Measurements from ENCODE around the gene ROPN1.
"Not testable (repeated sequence)": the region's sequence is repeated elsewhere in the genome, so short reads cannot be mapped to it uniquely, and the experiment has no call there.

ROPN1 gene

DNA sequence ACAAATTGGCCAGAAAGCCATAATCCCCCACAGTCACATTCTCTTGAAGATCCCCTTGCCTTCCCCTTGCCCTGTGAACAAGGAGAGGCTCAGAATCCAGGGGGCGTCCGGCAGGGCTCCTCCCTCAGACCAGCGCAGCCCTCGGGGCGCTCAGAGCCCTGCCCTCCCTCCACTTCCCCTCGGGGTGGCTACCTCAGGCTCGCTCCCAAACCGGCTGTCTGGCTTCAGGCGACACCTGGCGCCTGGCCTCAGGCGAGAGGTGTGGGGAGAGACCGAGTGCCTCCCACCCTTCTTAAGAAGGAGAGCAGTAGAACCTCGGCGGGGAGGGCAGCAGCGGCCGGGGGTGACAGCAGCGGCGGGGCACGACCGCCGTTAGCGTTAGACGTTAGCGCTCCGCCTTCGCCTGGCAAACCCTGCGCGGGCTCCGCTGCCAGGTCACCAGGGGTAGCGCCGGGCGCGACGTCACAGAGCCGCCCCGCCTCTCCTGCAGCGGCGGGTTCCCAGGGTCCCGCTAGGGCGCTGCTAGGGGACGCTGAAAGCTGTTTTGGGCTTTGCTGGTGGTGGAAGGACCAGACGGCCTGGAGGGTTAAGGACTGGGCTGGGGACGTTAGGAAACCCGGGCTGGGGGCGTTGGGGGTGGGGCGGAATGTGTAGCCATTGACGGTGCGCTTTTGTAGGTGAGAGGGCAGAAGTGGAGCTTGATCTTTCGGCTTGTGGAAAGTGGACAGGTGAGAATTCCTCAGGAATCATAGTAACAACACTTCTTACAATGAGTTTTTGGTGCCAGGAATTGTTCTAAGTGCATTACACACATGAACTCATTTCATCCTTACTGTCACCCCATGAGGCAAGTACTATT is at the start of gene ROPN1:
ROPN1 (minus strand) TSS at position 395 of the 859 bp plus-strand sequence. CDS start 11,643 bp downstream, outside the sequence.
- in situ Hi-C loops (cut with MboI; ENCODE audit: low sequenced_read_pairs), result not testable (repeated sequence)

DNA sequence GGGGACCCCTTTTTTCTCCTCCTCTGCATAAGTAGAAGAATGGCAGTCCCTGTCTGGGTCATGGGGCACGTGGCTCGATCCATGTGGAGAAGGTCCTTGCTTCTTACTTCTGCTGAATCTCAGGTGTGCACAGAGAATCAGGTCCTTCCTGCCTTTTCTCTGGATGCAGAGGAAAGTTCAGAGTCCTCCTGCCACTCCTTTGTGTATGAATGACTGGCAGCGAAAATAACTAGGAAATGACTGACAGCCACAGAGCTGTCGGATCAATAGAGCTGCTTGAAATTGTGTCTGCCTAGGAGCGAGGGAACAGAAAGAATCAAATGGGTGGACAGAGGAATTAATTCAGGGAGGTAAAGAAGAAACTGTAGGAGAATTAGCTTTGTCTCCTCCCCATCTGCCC is 49.6 kb upstream of the ROPN1 start:
- in situ Hi-C loops (cut with MboI; ENCODE audit: low sequenced_read_pairs), result no loop called here

DNA sequence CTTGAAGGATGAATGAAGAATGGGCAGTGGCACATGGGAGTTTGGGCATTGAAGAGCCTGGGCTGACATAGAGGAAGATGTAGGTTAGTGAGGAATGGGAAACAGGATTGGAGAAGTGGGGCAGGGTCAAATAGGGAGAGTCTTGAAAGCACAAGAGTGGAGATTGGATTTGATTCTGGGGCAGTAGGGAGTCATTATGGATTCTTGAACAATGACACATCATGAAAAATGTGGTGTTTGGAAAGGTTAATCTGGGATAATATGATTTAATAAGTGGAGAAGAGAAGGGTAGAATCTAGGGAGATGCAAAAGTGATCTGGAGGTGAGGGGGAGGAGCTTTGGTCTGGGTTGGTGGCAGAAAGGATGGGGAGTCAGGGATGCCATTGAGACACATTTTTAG is 45.4 kb upstream of the ROPN1 start:
- in situ Hi-C loops (cut with MboI; ENCODE audit: low sequenced_read_pairs), result no loop called here

DNA sequence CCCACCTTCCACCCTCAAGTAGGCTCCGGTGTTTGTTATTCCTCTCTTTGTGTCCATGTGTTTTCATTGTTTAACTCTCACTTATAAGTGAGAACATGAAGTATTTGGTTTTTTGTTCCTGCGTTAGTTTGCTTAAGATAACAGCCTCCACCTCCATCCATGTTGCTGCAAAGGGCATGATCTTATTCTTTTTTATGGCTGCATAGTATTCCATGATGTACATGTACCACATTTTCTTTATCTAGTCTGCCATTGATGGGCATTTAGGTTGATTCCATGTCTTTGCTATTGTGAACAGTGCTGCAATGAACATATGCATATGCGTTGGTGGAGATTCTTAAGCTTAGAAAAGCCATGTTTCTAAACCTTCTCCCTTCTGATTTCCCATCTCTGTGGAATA is 44.3 kb upstream of the ROPN1 start:
- in situ Hi-C loops (cut with MboI; ENCODE audit: low sequenced_read_pairs), result not testable (repeated sequence)

DNA sequence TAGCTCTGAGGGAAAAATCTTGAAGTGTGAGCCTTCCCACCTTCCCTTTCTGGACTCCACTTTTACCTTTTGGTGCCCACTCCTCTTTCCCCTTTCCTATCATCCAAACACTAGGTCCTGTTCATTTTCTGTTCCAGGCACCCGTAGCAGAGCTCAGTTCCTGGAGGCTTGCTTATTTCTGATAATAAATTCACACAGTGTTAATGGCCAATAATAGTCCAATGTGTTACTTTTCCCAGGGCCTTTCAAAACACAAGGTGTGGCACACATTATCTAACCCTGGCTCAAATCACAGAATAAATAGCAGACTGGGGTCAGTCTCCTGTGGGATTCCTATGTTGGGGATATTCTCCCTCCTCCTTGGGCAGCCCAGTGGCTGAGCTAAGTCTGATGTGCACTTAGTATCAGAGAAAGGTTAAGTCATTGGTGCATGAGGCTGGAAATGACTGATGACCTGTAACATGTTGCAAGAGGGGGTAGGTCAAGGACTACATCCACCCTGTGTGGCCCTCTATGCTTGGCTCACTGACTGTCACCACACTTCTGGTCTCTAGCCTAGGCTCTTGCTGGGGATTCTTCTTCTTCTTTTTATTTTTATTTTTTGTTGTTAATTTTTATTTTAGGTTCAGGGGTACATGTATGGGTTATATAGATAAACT is 43.7 kb upstream of the ROPN1 start:
- in situ Hi-C loops (cut with MboI; ENCODE audit: low sequenced_read_pairs), result no loop called here

DNA sequence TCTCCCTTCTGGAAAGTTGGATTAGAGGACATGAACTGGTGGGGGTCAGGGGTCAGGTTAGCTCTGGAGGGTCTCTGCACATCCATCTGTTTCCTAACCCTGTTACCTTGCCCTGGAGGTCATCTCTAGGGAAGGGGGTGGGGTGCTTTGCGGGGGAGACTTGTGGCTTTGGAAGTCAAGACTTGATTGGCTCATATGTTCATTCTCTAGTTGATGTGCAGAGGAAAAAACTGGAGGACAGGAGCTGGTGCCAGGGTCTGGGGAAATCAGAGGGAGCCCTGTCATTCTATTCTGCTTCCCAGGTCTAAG is 42.9 kb upstream of the ROPN1 start:
- in situ Hi-C loops (cut with MboI; ENCODE audit: low sequenced_read_pairs), result no loop called here

DNA sequence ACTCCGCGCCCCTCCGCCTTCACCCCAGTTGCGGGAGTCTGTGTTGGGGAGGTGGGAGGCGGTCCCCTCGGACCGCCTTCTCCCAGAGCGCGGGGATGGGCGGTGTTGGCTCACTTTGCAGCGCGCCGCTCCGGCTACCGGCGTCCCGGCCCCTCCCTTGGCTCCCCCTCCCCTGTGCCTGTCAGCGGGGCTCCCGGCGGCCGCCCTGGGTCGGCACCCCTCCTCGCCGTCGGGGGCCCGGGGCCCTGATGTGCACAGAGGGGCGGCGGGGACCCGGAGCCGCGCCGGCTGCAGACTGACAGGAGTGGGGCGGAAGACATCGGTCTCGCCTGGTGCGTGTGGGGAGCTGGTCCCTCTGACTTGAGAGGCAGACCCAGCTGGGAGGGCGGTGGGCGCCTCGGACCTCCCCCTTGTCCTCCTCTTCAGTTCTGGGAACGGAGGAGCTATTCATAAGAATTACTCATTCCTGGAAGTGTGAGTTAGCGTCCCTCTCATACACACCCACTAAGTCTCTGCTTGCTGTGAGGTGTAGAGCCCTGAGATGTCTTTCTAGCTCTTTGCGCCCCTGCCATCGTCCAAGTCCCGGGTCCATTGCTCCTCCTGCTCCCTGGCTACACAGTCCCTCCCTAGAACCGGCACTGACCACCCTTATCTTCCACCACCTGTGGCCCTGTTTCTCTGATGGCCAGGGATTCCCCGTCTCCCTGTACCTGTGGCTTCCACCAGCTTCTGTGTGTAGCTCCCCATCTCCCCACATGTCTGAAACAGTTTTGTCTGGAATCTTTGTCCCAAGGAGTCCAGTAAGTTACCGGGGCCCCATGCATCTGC is 42.3 kb upstream of the ROPN1 start:
- in situ Hi-C loops (cut with MboI; ENCODE audit: low sequenced_read_pairs), result no loop called here

DNA sequence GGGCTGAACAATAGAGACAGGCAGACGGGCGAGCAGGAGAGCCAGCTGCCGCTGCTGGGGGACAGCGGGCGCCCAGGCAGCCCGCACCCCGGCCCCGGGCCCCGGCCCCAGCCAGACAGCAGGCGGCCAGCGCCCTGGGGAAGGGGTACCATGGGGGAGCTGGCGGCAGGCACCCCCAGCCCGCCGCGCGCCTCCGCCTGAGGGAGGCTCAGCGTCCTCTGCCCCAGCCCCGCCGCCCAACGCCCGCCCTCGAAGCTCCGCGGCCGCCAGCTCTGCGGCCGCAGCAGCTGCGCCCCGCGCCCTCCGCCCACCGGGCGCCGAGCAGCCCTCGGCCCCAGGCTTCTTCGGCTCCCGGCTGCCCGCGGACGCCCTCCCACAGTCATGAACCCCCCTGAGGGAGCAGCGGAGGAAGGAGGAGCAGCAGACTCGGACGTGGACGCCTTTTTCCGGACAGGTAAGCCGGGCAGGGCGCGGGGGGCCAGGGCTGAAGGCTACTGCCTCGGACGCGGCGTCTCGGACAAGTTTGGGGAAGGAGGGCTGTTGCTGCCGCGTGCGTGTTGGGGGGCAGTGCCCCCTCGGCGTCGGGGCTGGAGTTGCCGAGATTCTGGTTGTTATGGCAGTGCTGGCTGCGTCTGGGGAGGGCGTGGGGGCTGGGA is 41.6 kb upstream of the ROPN1 start, which contains the start of gene KALRN:
KALRN (plus strand) TSS at position 10 of the 656 bp plus-strand sequence.
- in situ Hi-C loops (cut with MboI; ENCODE audit: low sequenced_read_pairs), result no loop called here

DNA sequence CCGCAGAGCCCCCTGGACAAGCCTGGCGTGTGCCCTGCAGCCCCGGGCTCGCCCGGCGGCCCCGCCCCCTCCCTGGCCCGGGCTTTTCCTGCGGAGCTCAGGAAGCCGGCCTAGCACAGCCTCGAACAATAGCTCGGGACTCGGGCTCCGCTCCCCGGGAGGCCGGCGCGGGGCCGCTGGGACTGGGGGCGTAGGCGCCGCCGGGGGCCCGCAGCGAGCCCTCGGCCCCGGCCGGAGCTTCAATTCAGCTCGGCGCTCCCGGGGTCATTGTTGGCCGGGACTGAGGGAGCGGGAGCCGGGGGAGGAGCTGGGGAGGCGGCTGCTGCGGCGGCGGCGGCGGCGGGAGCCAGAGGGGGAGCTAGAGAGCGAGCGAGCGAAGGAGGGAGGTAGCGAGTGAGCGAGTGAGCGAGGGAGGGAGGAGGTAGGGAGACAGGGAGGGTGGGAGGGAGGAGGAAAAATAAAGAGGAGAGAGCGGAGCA is 41.0 kb upstream of the ROPN1 start:
- in situ Hi-C loops (cut with MboI; ENCODE audit: low sequenced_read_pairs), result no loop called here

DNA sequence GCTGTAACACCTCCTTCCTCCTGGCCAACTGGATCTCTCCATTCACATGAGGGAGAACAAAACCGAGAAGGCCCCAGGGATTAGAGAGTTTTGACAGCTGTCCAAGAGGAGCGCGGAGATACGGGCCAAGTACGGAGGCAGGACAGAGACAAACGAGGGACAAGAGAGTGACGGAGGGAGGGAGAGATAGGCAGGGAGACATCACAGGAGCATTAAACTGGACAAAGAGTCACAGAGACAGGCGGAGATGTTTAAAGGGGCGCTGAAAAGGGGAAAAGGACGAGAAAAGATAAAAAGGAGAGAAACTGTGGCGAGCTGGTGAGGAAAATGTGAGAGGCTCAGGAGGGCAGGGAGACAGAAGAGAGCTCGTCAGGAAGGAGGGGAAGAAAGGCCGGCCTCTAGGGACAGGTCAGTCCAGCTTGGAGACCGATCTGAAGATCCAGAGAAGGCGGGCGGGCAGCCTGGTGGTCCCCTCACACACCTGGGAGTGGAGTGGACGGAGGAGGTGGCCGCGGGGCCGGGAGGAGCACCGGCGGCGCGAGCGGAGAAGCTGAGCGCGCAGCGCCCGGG is 40.5 kb upstream of the ROPN1 start:
- in situ Hi-C loops (cut with MboI; ENCODE audit: low sequenced_read_pairs), result no loop called here

DNA sequence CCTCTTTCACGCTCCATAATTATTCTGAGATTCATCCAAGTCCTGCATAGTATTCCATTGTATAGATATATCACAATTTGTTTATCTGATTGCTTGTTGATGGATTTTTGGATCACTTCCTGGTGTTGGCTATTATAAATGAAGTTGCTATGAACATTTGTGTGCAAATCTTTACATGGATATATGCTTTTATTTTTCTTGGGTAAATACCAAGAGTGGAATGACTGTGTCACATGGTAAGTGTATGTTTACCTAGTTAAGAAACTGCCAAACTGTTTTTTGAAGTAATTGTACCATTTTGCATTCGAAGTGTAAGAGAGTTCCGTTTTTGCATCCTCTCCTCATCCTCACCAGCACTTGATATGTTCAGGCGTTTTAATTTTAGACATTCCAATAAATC is 34.6 kb upstream of the ROPN1 start:
- in situ Hi-C loops (cut with MboI; ENCODE audit: low sequenced_read_pairs), result no loop called here

DNA sequence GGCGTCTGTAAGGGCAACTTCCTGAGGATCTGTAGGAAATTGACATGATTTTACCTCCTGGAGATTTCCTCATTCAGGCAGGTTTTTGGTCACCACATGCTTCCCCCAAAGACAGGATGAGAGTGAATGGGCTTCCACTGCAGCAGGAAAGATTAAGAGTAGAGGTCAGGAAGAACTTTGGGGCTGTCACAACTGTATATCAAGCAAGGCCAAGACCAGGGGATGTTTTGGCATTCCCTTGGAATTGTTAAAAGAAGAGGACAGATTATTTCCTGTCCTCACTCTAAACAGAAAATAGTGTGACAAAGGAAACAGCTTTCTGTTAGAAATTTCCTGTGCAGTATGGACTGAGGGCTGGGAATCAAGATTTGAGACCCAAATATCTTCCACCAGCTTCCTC is 31.6 kb upstream of the ROPN1 start:
- in situ Hi-C loops (cut with MboI; ENCODE audit: low sequenced_read_pairs), result not testable (repeated sequence)

DNA sequence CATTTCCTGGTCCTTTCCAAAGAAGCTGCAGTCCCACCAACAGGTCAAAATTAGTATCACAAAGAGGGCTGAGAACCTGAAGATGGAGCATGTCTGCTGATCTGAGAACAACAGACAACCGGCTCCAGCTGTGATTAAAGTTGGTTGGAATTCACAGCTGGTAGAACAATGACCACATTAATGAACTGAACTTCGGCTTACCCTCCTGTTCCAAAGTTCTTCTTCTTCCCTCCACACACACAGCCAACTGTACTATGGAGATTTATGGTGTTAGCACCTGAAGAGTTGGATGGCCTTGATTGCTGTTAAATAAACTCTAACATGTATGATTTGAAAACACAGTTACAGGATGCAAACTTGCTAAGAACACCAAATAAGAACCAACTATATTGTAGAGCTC is 27.4 kb upstream of the ROPN1 start:
- in situ Hi-C loops (cut with MboI; ENCODE audit: low sequenced_read_pairs), result no loop called here

DNA sequence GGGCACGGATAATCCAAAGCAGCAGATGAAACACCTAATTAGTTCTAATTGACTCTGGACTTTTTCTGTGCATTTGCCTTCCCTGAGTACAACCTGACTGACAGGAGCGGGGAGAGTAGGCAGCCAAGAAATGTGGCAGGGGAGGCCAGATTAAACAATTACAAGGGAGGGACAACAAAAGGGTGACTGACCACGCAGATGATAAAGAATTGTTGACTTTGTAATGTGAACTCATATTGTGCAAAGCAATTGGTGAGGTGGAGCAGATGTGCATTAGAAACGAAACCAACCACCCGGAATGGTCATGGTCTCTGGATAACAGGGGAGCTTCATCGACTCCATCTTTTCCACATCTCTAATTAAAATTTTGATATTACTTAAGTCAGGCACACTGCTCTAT is 25.6 kb upstream of the ROPN1 start:
- in situ Hi-C loops (cut with MboI; ENCODE audit: low sequenced_read_pairs), result not testable (repeated sequence)

DNA sequence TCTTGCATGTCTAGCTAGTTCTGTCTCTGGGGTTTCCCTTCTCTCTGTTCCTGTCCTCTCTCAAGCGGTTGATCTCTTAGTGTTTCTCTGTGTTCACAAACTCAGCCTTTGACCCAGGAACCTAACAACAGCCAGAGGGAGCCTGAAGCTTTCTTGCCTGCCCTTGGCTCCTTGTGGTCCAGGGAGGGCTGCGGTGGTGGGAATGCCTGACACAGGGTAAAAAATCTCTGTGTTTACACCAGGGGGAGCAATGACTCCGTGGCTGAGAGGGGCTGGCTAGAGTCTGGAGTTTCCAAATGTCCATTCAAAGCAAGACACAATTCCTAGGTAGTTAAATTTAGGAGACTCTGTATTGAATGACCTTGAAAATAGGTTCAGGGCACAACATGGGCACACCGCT is 24.6 kb upstream of the ROPN1 start:
- in situ Hi-C loops (cut with MboI; ENCODE audit: low sequenced_read_pairs), result not testable (repeated sequence)

DNA sequence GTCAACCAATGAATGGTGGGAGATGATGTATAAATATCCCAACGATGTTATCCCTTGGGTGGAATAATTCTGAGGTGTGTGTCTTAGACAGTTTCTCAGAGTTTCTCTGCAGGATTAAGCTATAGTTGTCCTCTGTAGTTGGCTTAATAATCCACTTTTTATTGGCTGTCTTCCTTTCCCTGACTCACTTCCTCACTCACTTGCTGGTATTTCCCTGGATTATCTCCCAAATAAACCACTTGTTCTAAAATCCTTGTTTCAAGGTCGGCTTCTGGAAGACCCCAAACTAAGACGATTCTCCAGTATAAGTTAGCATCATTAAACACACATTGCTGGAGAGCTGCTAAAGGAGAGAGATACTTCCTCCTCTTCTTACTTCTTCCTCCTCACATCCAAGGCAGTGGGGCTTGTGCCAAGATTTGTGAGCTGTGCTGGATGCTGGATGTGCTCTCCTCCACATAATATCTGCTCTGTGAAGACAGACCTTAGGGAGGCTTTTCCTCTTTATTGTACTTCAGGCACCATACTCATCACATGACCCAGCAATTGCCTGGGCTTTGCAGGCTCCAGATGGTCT is 22.5 kb upstream of the ROPN1 start:
- in situ Hi-C loops (cut with MboI; ENCODE audit: low sequenced_read_pairs), result no loop called here

DNA sequence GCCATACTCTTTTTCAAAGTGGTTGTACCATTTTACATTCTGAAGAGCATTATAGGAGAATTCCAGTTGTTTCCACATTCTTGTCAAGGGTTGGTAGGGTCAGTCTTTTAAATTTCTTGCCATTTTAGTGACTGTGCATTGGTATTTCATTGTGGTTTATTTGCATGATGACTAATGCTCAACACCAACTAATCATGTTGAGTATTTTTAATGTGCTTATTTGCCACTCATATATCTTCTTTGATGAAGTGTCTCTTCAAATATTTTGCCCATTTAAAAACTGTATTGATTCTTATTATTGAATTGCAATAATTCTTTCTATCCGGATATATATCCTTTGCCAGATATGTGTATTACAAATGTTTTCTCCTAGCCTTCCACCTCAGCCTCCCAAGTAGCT is 16.4 kb upstream of the ROPN1 start:
- in situ Hi-C loops (cut with MboI; ENCODE audit: low sequenced_read_pairs), result not testable (repeated sequence)

DNA sequence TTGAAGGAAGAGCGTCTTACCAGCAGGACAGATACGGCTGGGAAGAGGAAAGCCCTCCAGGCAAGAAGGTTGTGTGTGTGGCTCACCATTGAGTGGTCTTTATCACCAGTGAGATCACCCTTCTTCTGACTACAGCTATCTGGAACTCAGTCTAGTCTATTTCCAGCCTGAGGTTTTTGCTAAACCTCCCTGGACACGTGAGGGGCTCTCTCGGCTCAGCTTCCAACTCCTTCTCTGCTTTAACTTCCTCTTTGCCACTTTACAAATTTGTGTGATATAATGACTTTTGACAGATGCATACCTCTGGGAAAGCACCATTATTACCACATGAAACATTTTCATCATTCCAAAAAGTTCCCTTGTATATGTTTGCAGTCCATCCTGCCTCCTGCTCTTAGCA is 15.3 kb upstream of the ROPN1 start:
- in situ Hi-C loops (cut with MboI; ENCODE audit: low sequenced_read_pairs), result no loop called here

DNA sequence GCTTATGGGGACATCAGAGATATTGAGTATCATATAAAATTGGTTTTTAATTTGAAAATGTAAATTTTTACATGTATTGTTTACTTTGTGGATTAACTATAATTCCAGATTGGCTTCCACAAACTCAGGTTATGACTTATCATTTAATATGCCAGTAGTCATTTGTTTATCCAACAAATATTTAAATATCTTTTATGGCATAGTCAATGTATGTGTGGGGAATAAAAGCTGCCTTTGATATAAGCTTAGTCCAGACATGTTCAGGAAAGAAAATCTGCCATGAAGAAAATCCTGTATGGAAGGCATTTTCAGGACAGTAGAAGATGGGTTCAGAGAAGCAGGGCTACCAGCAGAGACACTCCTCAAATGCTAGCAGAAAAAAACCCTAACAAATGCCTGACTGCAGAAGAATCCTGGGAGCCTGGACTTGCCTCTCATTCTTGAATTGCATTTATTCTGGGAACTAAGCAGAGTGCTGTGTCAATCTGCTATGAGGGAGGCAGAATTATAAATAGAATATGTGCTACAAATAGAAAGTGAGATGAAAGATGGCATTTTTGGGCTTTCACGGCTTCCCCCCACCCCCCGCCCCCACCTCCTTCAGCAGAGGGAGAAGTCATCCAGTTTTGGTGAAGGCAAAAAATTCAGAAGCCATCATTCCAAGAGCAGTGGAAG is 10.6 kb upstream of the ROPN1 start:
- in situ Hi-C loops (cut with MboI; ENCODE audit: low sequenced_read_pairs), result not testable (repeated sequence)

DNA sequence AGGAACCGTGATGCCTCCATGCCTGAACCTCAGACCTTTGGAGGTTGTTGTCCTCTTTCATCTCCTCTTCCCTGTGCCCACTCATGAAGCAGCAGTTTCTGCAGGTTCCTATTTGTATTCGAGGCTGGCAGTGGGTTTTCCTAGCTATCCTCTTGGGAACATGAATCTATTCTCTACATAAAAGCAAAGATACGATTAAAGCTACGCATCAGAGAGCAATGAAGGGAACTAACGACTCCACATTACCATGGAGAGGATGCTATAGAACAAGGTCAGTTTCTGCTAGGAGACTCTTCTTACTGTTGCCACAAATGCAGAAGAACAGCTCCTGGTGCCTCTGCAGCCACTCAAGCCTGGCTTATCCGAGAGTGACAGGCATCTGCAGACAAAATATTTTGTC is 9.4 kb upstream of the ROPN1 start:
- in situ Hi-C loops (cut with MboI; ENCODE audit: low sequenced_read_pairs), result not testable (repeated sequence)
